RWPE1 (cell line): ENCODE data around the gene CCDC30.

ENCODE experiments used
- CTCF ChIA-PET: fragments of 350-600 bp; sonication (Branson Sonifier 250); formaldehyde crosslinking; extraction: SDS; loops from one replicate; lab custom pipeline; 2021; lab: Yijun Ruan, JAX
- POLR2A ChIA-PET: fragments of 400-600 bp; formaldehyde crosslinking; extraction: SDS; loops from one replicate; lab custom pipeline; 2020; ENCODE audit warnings: antibody characterized with exemption; ENCODE audit not compliant: low non-redundant PET; lab: Yijun Ruan, JAX
- DNase-seq: peaks from one replicate; pipeline ENCODE4 v3.0.0; 2012; ENCODE audit warnings: low spot score
- H3K27ac ChIP-seq: fragments of 450-650 bp; 2 replicates; pipeline ENCODE4 v1.5.1; 2017
- TF ChIP-seq, protein P1 (sequence below): fragments of 450-650 bp; conservative IDR thresholded peaks from 2 replicates; pipeline ENCODE4 v1.5.1; 2017; ENCODE audit warnings: low read depth, mild to moderate bottlenecking

CCDC30 gene

DNA sequence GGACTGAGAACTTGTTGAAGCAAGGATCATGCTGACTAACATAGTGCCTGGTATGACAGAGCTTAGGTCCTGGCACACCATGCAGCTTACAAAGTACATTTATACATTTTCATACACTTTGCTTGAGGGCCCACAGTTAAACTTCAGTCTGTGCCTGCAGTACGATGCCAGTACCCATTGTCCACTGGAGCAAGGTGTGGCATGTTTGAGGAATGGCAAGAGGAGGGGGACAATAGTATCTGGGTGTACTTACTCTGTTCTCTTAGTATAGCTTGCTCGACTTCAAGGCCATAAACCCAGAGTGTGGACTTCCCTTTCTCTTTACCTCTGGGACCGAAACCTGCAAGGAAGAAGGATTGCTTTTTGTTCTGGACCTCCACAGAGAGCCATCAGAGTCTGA, 212.4 kb downstream of the CCDC30 start:
- TF ChIP-seq, protein P1, sequence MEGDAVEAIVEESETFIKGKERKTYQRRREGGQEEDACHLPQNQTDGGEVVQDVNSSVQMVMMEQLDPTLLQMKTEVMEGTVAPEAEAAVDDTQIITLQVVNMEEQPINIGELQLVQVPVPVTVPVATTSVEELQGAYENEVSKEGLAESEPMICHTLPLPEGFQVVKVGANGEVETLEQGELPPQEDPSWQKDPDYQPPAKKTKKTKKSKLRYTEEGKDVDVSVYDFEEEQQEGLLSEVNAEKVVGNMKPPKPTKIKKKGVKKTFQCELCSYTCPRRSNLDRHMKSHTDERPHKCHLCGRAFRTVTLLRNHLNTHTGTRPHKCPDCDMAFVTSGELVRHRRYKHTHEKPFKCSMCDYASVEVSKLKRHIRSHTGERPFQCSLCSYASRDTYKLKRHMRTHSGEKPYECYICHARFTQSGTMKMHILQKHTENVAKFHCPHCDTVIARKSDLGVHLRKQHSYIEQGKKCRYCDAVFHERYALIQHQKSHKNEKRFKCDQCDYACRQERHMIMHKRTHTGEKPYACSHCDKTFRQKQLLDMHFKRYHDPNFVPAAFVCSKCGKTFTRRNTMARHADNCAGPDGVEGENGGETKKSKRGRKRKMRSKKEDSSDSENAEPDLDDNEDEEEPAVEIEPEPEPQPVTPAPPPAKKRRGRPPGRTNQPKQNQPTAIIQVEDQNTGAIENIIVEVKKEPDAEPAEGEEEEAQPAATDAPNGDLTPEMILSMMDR: no peak
- ChIA-PET POLR2A (no interaction called here), CTCF (no interaction called here)
- H3K27ac ChIP-seq: no peak overlapping the region
- DNase-seq: no peak

DNA sequence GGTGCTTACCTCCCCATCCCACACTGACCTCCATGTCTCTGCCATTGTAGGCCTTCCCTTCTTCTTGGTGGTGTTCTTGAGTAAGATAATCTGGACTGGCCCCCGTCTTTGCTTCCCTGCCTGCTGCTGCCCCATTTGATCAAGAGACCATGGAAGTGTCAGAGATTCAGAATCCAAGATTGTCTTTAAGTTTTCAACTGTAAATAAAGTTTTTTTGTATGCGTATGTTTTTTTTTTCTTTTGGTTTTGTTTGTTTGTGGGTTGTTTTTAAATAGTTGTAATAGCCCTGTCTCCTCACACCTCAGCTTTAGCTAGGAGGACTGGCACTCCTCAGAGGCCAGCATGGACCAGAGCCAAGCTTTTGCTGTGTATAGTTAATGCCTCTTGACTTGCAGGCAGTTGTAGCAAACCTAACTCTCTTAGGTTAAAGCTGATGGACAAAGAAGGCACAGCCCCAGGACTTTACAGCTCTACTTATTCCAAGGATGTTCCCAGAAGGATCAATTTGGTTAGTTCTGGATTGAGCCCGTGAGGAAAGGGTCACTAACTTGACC, 213.5 kb downstream of the CCDC30 start:
- no peak overlapping the region for H3K27ac ChIP-seq
- ChIA-PET CTCF (no interaction called here), POLR2A (interaction anchor here (0.7 kb wide), 1 partner anchor 90 kb away, joined by 3 read pairs; the partner anchor contains the start of genes C1orf50 and P3H1)

DNA sequence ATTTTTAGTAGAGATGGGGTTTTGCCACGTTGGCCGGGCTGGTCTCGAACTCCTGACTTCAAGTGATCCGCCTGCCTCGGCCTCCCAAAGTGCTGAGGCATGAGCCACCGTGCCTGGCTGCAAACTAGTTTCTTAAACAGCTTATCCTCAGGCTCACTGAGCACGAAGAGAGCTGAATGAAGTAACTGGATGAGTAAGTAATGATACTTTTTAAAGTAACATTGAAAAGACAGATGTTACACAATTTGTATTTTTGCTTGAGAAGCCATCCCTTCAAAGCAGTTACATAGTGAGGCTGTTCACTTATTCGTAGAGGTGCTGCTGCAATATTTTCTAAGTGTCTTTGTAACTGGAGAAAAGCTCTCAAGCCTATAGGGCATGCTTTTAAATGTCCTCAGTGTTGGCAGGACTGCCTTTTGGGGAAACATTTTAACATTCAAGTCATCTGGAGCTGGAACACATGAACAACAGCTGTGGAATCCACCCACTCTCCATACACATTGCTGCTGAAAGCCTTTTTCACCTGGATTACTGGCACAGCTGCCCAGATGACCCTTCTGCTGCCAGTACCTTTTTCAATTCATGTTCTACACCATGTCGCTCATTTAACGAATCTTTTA, 216.4 kb downstream of the CCDC30 start:
- TF ChIP-seq, protein P1: no peak
- CTCF ChIA-PET: interaction anchor here (0.6 to 1.1 kb wide), 2 partner anchors 11 to 1261 kb away, joined by 3 read pairs; no protein-coding TSS in a partner anchor
- peak overlapping the region; percentile 16; the same call in 1 of the 2 replicates for H3K27ac ChIP-seq
- POLR2A ChIA-PET: no interaction called here
- no peak for DNase-seq

More for the DNA sequence above, 213.5 kb downstream of the CCDC30 start:
- DNase-seq: no peak
- TF ChIP-seq, protein P1: no peak

DNA sequence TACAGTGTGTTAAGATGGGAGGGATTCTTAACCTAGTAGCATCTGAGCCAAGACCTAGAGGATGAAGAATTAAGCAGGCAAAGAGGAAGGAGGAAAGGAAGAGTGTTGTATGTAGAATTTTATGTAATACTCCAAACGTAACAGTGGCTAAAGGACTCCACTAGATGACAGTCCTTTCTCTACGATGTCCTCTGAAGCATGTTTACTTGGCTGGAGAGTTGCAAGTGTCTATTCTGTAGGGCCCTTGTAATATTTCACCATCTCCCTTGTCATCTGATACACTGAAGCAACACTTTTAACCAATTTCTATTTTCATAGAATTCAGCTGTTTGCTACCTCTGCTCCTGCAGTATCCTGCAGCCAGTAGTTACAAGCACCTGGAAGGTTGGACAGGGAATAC, 217.0 kb downstream of the CCDC30 start:
- DNase-seq: no peak
- no peak overlapping the region for H3K27ac ChIP-seq
- POLR2A ChIA-PET: no interaction called here
- TF ChIP-seq, protein P1: no peak
- CTCF ChIA-PET: interaction anchor here (0.9 to 1.1 kb wide), 3 partner anchors 12 to 77 kb away, joined by 3 read pairs; no protein-coding TSS in a partner anchor

DNA sequence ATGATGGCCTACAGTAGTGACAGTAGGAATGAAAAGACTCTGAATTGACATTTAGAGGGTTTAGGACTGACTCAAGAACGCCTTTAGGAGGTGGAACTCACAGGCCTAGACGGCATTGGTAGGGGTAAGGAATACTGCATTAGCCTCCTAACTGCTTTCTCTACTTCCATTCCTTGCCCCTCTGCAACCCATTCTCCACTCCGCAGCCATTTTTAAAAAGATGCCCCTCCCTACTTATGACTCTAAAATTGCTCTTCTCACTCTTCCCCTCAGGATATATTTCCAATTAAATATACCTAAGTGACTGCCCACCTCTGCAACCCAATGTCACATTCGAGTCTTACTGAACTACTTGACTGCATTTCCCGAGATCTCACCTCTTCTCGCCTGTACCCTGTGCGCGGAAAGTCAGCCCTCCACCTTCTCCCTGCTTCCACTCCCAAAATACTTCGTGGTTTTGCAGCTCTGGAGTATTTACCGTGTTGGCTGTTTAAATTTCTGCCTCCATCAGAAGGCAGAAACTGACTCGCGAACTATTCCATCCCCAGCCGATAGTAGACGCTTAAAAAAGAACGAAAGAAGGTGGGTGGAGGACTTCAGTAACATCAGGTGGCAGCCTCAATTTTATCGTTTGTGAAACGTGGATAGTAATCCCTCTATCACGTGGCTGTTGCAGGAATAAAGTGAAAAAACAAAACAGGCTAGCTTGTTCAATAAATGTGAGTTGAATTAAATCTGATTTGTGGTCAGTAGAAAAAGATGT, 218.0 kb downstream of the CCDC30 start:
- ChIA-PET POLR2A (no interaction called here), CTCF (interaction anchor here (0.7 to 1.1 kb wide), 3 partner anchors 17 to 398 kb away, joined by 3 read pairs; no protein-coding TSS in a partner anchor)
- TF ChIP-seq, protein P1: no peak
- H3K27ac ChIP-seq: peak overlapping the region; percentile 95
- DNase-seq: no peak
